Epithelial cell of prostate (primary cell): ENCODE data around the gene OLFM1.
"Not testable (repeated sequence)": the region's sequence is repeated elsewhere in the genome, so short reads cannot be mapped to it uniquely, and the experiment has no call there.

ENCODE experiments used
- DNase-seq: peaks from one replicate; pipeline ENCODE4 v3.0.0-alpha.2; 2011; ENCODE audit warnings: low read depth, low spot score
- H3K27ac ChIP-seq: fragments of 450-650 bp; 2 replicates; pipeline ENCODE4 v1.5.1; 2017; ENCODE audit warnings: mild to moderate bottlenecking

The OLFM1 gene

DNA sequence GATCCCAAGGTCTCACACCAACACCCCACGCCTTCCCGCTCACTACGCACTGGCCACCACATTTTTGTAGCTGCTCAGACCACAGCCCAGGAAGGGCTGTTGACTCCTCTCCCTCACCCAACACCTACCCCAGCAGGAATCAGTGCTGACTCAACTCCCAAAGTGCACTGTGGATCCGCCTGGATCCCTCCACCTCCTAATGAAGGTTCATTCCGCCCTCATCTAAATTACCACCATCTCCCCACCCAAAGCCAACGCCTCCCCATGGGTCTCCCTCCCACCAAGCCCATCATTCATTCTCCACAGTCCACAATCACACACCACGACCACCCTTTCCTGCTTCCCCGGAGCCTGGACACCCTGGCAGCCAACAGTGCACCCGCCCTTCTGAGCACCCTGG lies 57.8 kb downstream of the OLFM1 start:
- no peak overlapping the region for H3K27ac ChIP-seq
- DNase-seq: no peak

DNA sequence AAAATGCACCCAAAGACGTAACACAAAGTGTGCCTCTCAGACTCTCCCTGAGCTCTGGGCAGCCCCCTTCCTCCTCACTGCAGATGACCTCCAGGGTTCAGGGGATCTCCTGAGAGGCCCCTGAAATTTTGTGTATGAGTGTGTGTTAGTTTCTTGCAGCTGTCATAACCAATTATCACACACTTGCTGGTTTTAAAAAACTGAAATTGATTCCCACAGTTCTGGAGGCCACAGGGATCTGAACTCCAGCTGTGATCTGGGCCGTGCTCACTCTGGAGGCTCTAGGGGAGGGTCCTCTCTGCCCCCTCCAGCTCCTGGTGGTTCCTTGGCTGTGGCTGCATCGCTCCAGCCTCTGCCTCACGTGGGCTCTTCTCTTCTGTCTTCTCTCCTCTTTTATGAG lies 58.8 kb downstream of the OLFM1 start:
- H3K27ac ChIP-seq: no peak overlapping the region
- no peak for DNase-seq

DNA sequence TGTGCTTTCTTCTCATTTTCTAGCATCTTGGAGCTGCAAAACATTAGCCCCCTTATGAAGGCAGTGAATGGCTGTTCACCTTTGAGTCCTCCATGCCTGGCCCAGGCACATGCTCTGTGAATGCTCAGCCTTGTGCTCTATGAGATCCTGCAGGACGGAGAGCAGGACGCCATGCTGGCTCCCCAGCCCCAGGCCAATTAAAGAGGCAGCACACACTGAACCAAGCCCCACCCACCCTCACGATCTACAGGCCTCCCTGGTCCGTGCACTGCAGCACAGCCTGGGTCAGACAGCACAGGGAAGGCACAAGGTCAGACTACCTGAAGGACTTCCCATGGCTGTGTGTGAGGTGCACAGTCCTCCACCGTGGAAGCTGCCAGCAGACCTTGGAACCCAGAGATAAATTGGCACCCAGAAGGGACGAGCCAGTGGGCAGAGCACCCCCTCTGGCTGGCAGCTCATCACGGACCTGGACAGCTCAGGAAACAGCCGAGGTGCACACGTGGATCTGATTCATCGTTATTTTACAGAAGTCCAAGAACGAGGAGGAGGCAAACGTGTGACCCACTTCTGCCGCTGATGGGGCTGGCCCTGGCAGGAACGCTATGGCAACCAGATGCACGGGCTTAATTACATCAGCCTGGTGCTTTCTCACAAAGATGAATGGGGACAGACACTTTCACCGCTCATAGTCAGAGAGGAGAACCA lies 59.5 kb downstream of the OLFM1 start:
- no peak overlapping the region for H3K27ac ChIP-seq
- no peak for DNase-seq

DNA sequence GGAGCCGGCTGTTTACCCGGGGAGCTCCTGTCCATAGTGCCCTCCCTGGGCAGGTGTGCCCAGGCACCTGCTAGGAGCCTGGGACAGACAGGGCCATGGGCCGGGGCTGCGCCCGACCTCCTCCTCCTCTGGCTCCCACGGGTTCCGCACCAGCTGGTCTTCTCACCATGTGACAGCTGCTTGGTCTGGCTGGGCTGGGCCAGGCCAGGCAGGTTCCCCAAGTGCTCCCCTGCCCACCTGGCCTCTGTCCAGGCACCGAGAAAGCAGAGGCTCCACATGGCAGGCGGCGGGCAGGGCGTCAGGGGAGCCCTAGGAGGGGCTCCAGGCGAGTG lies 60.0 kb downstream of the OLFM1 start:
- no peak for DNase-seq
- no peak overlapping the region for H3K27ac ChIP-seq

DNA sequence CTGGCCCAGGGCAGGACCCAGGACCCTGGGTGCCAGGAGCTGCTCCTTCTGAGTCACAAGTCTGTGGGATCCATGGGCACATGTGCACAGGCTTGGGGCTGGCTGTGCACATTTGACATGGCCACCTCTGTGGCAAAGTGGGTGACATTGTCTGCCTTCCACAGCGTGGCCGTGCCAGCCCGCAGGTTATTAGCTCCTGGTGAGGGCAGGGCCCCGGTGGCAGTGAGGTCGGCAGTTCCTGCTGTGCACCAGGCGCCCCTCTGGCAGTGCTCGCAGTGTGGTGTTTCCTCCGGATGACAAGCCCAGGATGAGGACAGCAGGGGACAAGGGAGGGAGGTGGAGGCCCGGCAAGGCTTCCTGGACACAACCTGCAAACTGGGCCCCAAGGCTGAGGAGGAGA lies 60.5 kb downstream of the OLFM1 start:
- H3K27ac ChIP-seq: no peak overlapping the region
- no peak for DNase-seq

DNA sequence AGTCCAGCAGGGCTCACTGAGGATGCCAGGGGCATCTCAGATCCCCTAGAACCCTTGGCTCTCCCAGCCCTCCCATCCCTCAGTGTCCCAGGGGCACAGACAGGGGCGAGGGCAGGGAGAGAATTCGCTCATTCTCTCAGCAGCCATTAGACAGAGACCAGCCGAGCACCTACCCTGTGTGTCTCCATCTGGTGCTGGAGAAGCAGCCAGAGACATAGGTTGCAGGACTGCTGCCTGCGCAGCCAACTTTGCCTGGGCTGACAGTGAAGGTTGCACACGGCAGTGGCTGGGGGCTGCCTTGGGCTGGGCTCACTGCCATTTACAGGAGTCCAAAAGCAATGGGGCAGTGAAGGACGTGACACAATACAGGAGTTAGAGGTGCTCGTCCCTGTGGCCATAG lies 60.9 kb downstream of the OLFM1 start:
- no peak for DNase-seq
- H3K27ac ChIP-seq: no peak overlapping the region

DNA sequence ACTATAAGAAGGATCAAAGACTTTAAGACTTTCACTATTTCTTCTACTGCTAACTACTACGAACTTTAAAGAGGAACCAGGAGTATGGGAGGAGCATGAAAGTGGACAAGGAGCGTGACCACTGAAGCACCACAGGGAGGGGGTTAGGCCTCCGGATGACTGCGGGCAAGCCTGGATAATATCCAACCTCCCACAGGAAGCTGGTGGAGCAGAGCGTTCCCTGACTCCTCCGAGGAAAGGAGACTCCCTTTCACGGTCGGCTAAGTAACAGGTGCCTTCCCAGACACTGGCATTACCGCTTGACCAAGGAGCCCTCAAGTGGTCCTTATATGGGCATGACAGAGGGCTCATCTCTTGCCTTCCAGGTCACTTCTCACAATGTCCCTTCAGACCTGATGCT lies 62.4 kb downstream of the OLFM1 start:
- H3K27ac ChIP-seq: not testable (repeated sequence)

DNA sequence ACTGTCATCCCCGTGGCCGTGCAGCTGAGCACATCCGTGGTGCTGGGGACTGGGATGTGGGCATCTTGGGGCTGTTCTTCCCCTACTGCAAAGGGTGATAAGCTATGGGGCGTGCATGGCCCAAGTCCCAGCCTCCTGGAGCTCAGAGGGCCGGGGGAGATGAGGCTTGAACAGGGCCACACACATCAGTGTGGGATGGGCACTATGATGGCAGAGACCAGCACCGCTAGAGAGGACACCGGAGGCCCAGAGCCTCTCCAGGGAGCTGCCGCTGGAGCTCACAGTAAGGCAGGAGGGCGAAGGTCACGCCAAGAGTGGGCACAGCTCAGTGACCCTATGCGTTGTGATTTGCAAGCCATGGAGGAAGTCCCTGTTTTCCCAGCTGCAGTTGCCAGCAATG lies 63.5 kb downstream of the OLFM1 start:
- DNase-seq: no peak

More for the DNA sequence above, 62.4 kb downstream of the OLFM1 start:
- not testable (repeated sequence) for DNase-seq

DNA sequence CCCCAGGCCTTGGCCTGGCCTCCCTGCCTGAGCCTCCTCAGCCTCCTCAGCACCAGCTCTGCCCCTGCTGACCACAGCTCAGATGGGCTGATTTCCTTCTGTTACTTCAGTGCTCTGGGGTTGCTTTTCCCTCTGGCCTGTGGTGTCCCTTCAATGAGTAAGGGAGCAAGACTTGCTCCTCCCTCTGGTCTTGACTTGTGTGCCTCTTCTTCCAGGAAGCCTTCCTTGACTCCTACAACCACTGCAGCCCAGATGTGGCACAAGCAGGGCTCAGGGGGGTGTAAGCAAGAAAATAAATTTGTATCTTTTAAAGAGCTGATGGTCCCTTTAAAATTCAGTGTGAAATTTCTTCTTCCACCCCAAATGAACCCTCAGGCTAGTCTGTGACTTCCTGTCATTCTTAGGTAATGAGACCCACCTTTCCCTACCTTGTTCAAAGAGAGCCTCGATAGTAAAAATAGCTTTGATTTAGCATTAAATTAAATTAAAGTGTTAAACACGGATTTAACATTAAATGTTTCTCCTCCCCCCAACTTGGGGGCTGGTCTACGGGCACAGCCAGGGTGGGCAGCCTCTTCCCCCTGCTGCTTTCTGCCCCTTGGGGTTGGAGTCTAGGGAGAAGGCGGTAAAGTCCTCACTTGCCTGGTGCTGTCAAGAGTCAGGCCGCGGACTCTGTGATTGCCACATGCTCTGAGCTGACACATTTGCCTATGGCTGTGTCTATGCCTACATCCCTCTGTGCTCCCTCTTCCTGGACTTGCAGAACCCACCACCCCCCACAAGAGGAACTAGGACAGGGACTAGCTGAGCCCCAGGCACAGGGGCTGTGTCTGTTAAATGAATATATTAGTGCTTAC lies 64.5 kb downstream of the OLFM1 start:
- no peak for DNase-seq
- no peak overlapping the region for H3K27ac ChIP-seq

More for the DNA sequence above, 63.5 kb downstream of the OLFM1 start:
- no peak overlapping the region for H3K27ac ChIP-seq

DNA sequence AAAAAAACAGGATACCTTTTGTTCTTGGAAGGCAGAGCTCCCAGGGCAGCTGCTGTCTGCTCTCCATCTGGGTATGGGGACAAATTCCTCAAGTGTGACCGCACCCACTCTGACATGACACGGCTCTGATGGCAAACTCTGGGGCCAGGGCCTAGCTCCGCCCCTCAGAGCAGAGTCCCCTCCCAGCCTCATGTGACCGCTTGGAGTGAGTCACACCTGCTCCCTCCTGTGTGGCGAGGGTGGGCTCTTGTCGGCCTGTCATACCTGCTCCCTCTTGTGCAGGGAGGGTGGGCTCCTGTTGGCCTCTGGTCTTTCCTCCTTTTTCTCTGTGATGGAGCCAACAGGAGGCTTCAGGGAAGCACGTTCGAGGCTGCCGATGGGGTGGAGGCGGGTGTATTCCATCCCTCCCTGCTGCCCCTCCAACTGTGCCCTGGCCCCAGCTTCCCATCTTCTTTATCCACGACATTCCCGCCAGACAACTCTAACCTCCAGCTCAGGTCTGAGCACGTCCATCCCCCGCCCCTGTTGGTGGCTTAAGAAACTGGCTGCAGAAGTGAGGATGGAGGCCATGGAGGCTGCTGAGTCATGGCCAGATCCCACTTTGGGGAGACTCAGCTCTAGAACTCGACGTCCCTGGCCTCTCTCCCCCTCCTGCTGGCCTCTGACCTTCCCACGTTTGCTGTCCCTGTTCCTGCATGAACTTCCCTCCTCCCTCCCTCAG lies 65.3 kb downstream of the OLFM1 start:
- DNase-seq: no peak
- H3K27ac ChIP-seq: no peak overlapping the region

DNA sequence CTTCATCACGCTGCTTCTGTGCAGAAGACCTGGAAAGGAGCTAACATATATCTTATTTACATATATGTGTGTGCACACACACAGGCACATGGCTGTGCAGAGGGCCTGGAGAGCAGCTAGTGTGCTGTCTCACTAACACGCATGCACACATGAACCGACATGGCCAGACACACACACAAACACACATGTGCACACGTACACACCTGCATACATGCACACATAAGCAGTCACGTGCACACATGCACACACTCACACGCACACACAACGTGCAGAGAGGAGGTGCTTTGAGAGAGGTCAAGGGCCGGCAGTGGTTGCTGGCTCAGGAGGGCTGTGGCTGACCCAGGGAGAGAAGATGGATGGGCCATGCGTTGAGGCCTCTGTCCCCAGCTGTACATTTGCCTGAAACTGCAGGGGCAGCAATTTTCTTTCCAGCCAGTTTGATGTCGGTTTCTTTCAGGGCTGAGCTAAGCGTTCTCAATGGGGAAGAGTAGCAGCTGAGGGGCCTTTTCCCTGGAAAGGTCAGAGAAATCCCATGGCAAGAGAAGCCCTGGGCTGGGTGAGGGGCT lies 66.7 kb downstream of the OLFM1 start:
- no peak for DNase-seq
- H3K27ac ChIP-seq: no peak overlapping the region

DNA sequence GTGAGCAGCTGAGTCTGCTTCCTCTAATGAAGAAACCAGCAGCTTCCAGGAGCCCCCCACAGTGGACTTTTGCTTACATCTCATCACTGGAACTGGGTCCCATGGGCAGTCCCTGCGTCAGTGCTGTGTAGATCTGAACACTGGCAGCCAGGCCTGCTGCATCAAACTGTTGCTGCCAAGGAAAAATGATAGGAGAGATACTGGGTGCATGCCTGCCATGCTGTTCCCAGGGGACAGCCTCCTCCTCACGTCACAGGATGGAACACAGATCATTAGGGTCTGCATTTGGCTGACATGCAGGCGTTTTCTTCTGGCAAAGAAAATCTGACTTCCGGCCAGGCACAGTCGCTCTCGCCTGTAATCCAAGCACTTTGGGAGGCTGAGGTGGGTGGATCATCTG lies 67.9 kb downstream of the OLFM1 start:
- H3K27ac ChIP-seq: no peak overlapping the region
- no peak for DNase-seq

DNA sequence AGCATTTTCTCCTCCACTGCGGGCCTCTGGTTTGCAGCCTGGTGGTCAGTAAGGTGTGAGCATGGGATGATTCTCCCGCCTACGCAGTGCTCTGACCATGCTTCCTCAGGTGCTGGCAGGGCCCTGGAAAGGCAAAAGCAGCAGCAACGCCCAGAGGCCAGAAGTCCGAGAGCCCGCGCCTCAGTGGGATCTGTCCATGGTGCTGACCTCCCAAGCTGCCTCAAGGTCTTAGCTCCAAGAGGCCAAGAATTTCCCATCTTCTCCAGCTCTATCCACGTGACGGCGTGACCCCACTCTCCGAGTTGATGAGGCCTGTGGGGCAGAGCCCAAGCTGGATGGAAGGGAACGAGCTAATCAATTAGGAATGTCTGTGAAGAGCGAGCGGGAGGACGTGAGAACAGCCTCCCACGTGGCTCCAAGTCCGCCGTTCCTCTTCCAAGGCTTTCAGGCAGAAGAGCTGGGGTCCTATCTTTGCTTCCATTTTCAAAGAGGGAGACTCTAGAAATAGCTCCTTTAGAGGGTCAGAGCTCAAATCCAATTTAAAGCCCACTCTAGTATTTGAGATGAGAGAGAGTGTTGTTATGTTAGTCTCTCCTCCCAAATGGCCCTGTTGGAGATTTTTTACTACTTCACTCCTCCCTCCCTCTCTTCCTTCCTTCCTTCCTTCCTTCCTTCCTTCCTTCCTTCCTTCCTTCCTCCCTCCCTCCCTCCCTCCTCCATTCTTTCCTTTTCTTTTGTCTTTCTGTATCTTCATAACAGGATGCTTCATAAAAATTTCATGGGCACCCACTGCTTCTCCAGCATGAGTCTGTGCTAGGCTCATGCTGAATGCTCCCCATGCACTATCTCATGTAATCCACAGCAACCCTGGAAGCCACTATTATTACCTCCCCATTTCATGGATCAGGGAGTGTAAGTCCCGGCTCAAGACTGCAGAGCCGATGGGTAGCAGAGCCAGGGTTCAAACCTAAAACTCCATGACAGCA lies 69.3 kb downstream of the OLFM1 start:
- DNase-seq: no peak

DNA sequence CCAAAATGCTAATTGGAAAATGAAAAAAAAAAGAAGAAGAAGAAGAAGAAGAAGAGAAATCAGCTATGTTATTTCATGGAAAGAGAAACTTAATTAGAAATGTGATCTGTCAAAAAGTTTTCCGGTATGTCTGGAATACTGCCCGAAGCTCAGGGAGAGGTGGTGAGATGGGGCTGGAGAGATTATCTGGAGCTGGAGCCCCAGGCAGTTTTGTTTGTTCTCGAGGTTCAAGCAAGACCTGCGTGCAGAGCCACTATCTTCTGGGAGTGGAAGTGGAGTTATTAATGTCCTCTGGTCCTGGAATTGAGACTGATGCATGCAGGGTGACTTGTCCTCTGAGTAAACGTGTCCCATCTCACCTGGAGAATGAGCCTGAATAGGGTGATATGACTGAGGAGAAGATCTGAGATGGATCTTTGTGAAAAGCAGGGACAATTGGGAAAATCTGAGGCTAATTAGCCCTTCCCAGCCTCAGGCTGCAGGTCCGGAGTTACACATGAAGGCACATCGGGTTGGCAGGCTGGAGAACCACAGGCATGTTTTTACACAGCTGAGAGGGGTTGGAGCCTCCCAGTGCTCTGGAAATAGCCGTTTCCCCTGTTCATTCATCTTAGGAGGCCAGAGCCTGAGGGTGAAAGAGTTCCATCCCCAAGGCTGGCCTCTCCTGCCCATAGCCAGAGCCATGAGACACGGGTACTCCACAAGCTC lies 70.5 kb downstream of the OLFM1 start:
- DNase-seq: no peak
- H3K27ac ChIP-seq: no peak overlapping the region

More for the DNA sequence above, 69.3 kb downstream of the OLFM1 start:
- H3K27ac ChIP-seq: no peak overlapping the region

DNA sequence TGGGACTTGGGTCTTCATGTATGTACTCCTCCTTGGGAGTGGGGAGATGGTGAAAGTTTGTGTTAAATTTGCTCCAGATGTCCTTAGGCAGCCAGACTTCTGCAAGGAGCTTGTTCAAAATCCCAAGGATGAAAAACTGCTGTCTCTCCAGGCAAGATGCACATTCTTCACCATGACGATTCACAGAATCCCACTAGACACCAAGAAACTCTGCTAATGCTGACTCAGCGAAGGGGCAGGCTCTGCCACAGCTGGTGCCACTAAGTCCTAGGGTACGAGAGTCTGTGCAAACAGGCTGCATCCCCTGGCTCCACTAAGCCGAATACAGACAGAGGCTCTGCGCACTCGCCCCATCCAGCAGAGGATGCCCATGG lies 71.1 kb downstream of the OLFM1 start:
- no peak overlapping the region for H3K27ac ChIP-seq
- no peak for DNase-seq

DNA sequence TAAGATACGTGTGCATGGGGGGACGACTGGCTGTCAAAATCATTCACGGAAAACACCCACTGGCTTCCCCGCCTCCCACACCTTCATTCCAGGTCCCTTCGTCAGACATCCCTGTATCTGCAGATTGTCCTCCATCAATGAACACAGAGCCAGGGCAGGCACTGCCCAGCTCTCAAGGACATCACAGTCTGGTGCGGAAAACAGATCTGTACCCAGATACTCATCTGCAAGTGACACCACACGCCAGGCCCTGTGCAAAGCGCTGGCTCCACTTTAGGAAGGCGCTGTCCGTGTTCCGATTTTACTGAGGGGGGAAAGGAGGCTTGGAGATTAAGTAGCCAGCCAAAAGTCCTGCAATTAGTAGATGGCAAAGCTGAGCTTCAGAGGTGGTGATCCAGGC lies 72.3 kb downstream of the OLFM1 start:
- H3K27ac ChIP-seq: no peak overlapping the region
- DNase-seq: no peak

DNA sequence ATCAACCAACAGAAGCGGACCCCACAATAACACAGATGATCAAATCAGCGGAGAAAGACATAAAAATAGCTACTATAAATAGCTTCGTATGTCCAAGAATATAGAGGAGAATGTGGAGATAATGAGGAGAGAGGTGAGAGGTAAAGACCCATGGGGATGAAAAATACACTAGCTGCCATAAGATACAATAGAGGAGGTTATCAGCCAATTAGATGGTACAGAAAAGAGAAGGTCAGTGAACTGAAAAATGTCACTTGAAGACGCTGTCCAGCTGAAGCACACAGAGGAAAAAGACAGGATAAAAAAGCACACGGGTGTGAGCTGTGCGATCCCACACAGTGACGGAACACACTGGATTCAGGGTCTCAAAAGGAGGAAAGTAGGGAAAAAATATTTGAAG lies 73.4 kb downstream of the OLFM1 start:
- no peak overlapping the region for H3K27ac ChIP-seq
- no peak for DNase-seq

DNA sequence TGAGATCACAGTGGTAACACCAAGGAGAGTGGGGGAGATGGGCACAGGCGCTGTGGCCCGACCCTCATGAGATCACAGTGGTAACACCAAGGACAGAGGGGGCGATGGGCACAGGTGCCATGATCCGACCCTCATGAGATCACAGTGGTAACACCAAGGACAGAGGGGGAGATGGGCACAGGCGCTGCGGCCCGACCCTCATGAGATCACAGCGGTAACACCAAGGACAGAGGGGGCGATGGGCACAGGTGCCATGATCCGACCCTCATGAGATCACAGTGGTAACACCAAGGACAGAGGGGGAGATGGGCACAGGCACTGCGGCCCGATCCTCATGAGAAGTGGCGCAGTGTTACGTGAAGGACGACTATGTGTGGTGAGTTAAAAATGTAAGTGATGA lies 75.1 kb downstream of the OLFM1 start:
- not testable (repeated sequence) for H3K27ac ChIP-seq, DNase-seq
